Endodermal cell (in vitro differentiated cells): ENCODE results near the gene WDR20. TPM values are rescaled to one million over a fixed set of nuclear protein-coding genes. Genes with fewer than 3 reads are reported as not detected.
A peak's percentile ranks its signal among the peaks of the same experiment; 100 is the strongest.
"Not testable (repeated sequence)": the region's sequence is repeated elsewhere in the genome, so short reads cannot be mapped to it uniquely, and the experiment has no call there.

Source experiments
- DNase-seq: peaks from one replicate; pipeline ENCODE4 v3.0.0-alpha.2; 2017
- H3K27ac ChIP-seq: 2 replicates; pipeline ENCODE4 v1.5.1; 2013; ENCODE audit warnings: mild to moderate bottlenecking, low read depth, low read length, moderate library complexity
- H3K27me3 ChIP-seq: 2 replicates; pipeline ENCODE4 v1.6.1; 2013; ENCODE audit warnings: mild to moderate bottlenecking, low read length, moderate library complexity; ENCODE audit not compliant: insufficient read depth, control insufficient read depth, poor library complexity, severe bottlenecking
- H3K36me3 ChIP-seq: 2 replicates; pipeline ENCODE4 v1.7.0; 2013; ENCODE audit warnings: mild to moderate bottlenecking, low read length, moderate library complexity; ENCODE audit not compliant: control insufficient read depth, insufficient read depth
- H3K4me1 ChIP-seq: one replicate; pipeline ENCODE4 v1.7.0; 2013; ENCODE audit warnings: low read length; ENCODE audit not compliant: control insufficient read depth, insufficient read depth
- H3K4me3 ChIP-seq: 2 replicates; pipeline ENCODE4 v1.5.1; 2013; ENCODE audit warnings: mild to moderate bottlenecking, low read length, moderate library complexity
- H3K9ac ChIP-seq: 2 replicates; pipeline ENCODE4 v1.6.1; 2013; ENCODE audit warnings: mild to moderate bottlenecking, low read length, moderate library complexity; ENCODE audit not compliant: poor library complexity, severe bottlenecking; ENCODE audit errors: extremely low read depth
- H3K9me3 ChIP-seq: 2 replicates; pipeline ENCODE4 v1.6.1; 2013; ENCODE audit warnings: mild to moderate bottlenecking, low read length, moderate library complexity; ENCODE audit not compliant: control insufficient read depth
- H3K27ac Mint-ChIP-seq: 2 replicates; pipeline ENCODE4 v1.8.0; 2020; ENCODE audit warnings: mixed read lengths
- H3K27me3 Mint-ChIP-seq: 2 replicates; pipeline ENCODE4 v1.8.0; 2021; ENCODE audit warnings: mild to moderate bottlenecking, mixed read lengths; ENCODE audit not compliant: insufficient read depth
- H3K36me3 Mint-ChIP-seq: 2 replicates; pipeline ENCODE4 v1.8.0; 2020; ENCODE audit warnings: low read depth, mixed read lengths
- H3K4me1 Mint-ChIP-seq: 2 replicates; pipeline ENCODE4 v1.8.0; 2020; ENCODE audit warnings: mixed read lengths
- H3K4me3 Mint-ChIP-seq: 2 replicates; pipeline ENCODE4 v1.8.0; 2020; ENCODE audit warnings: mild to moderate bottlenecking, moderate library complexity, mixed read lengths
- H3K9me3 Mint-ChIP-seq: 2 replicates; pipeline ENCODE4 v1.8.0; 2020; ENCODE audit warnings: mild to moderate bottlenecking, mixed read lengths
- CTCF ChIP-seq: fragments of 200-600 bp; sonication (generic); conservative IDR thresholded peaks from 2 replicates; pipeline ENCODE4 v1.5.0; 2021; ENCODE audit warnings: antibody characterized with exemption, mild to moderate bottlenecking
- WGBS, 2 experiments: methylation state at CpG; one replicate each; pipeline versions ENCODE4 v1.1.5 to v1.1.7; 2013; ENCODE audit warnings: missing lambda C conversion rate in 2 of 2, mixed read lengths in 1 of 2; ENCODE audit not compliant: insufficient coverage in 1 of 2, insufficient read length in 1 of 2; 5-methylcytosine and 5-hydroxymethylcytosine counted together
- total RNA-seq, 2 donors: library from RNA; stranded (reverse); fragmentation: NEBNext Ultra II Directional in 1 of 2; extraction: Animal tissue kit (Norgen Biotek cat#: 25700) in 1 of 2; gene quantifications; 2 replicates in 1 of 2; 3 replicates in 1 of 2; pipeline ENCODE4 v1.2.1, GENCODE V29; 2021

The WDR20 gene
- total RNA-seq, 2 donors from 2014 or later, result 33.8 to 37.6 TPM

- DNase-seq, result peak; percentile 24
- H3K27me3 Mint-ChIP-seq, result no peaks in the 10 kb centered on the region
- H3K9me3 ChIP-seq, result no peaks in the 10 kb centered on the region
- H3K27ac Mint-ChIP-seq, result peak overlapping the region; percentile 16
- WGBS, 2 experiments, result 94 to 96% methylated on average over 3 to 4 of the region's 4 CpGs
- H3K27ac ChIP-seq, result no peak overlapping the region
- H3K9ac ChIP-seq, result no peak overlapping the region
- TF ChIP-seq CTCF, result no peak
- no peak overlapping the region for H3K4me3 ChIP-seq
- peaks cover 11% of the 10 kb centered on the region for H3K4me1 Mint-ChIP-seq
- H3K9me3 Mint-ChIP-seq, result no peaks in the 10 kb centered on the region
- no peaks in the 10 kb centered on the region for H3K4me1 ChIP-seq
- no peaks in the 10 kb centered on the region for H3K27me3 ChIP-seq
- H3K4me3 Mint-ChIP-seq, result no peak overlapping the region
- peaks cover 19% of the 10 kb centered on the region for H3K36me3 Mint-ChIP-seq
- H3K36me3 ChIP-seq, result peaks cover 18% of the 10 kb centered on the region
Measured at GRCh38 chr14:102164965-102165364, 25.3 kb downstream of the WDR20 start.

GRCh38 chr14:102170061-102170460 is 30.4 kb downstream of the WDR20 start:
- TF ChIP-seq CTCF, result no peak
- no peak overlapping the region for H3K9ac ChIP-seq

GRCh38 chr14:102171173-102172020 is 31.7 kb downstream of the WDR20 start:
- Histone ChIP-seq H3K9me3 (no peaks in the 10 kb centered on the region), H3K36me3 (peaks cover 19% of the 10 kb centered on the region), H3K27ac (no peak overlapping the region), H3K4me1 (no peaks in the 10 kb centered on the region), H3K4me3 (no peak overlapping the region), H3K27me3 (no peaks in the 10 kb centered on the region), H3K9ac (peak overlapping the region; percentile 22)
- TF ChIP-seq CTCF, result no peak
- H3K27me3 Mint-ChIP-seq, result no peaks in the 10 kb centered on the region
- H3K36me3 Mint-ChIP-seq, result peaks cover 28% of the 10 kb centered on the region
- WGBS, 2 experiments, result 90% methylated on average over 3 of the region's 4 CpGs; no CpG with 5 or more reads in 1 of the 2 experiments
- no peak overlapping the region for H3K4me3 Mint-ChIP-seq
- H3K4me1 Mint-ChIP-seq, result peaks cover 18% of the 10 kb centered on the region
- DNase-seq, result peak; percentile 33
- peaks cover 8% of the 10 kb centered on the region for H3K9me3 Mint-ChIP-seq
- peak overlapping the region; percentile 52 for H3K27ac Mint-ChIP-seq

More at GRCh38 chr14:102170061-102170460, 30.4 kb downstream of the WDR20 start:
- H3K27ac Mint-ChIP-seq, result no peak overlapping the region
- WGBS, 2 experiments, result 91 to 96% methylated on average over 1 of the region's 3 CpGs
- peaks cover 18% of the 10 kb centered on the region for H3K4me1 Mint-ChIP-seq
- Histone ChIP-seq H3K27me3 (no peaks in the 10 kb centered on the region), H3K9me3 (no peaks in the 10 kb centered on the region), H3K36me3 (peaks cover 19% of the 10 kb centered on the region), H3K27ac (no peak overlapping the region), H3K4me3 (no peak overlapping the region), H3K4me1 (no peaks in the 10 kb centered on the region)
- peaks cover 23% of the 10 kb centered on the region for H3K36me3 Mint-ChIP-seq
- no peaks in the 10 kb centered on the region for H3K27me3 Mint-ChIP-seq
- H3K9me3 Mint-ChIP-seq, result peaks cover 8% of the 10 kb centered on the region
- H3K4me3 Mint-ChIP-seq, result no peak overlapping the region
- no peak for DNase-seq

GRCh38 chr14:102172021-102172272 is 32.2 kb downstream of the WDR20 start:
- not testable (repeated sequence) for H3K27ac ChIP-seq, H3K4me1 ChIP-seq, H3K9me3 ChIP-seq, H3K9ac ChIP-seq, DNase-seq, H3K27me3 ChIP-seq, H3K9me3 Mint-ChIP-seq, H3K27me3 Mint-ChIP-seq, H3K4me3 ChIP-seq, H3K4me3 Mint-ChIP-seq
- peaks cover 30% of the 10 kb centered on the region for H3K36me3 Mint-ChIP-seq
- no CpG with 5 or more reads among the region's 2 CpGs for WGBS, 2 experiments
- peaks cover 19% of the 10 kb centered on the region for H3K36me3 ChIP-seq
- peaks cover 16% of the 10 kb centered on the region for H3K4me1 Mint-ChIP-seq
- peak overlapping the region; percentile 49 for H3K27ac Mint-ChIP-seq

GRCh38 chr14:102172721-102173120 is 33.0 kb downstream of the WDR20 start:
- H3K4me1 ChIP-seq, H3K4me3 Mint-ChIP-seq, DNase-seq, H3K27ac Mint-ChIP-seq, H3K9ac ChIP-seq, H3K9me3 Mint-ChIP-seq, H3K27ac ChIP-seq, H3K27me3 ChIP-seq, H3K27me3 Mint-ChIP-seq, H3K4me3 ChIP-seq, H3K9me3 ChIP-seq: not testable (repeated sequence)
- Mint-ChIP-seq H3K4me1 (peaks cover 23% of the 10 kb centered on the region), H3K36me3 (peaks cover 30% of the 10 kb centered on the region)
- peaks cover 12% of the 10 kb centered on the region for H3K36me3 ChIP-seq
- WGBS, 2 experiments, result 97 to 100% methylated on average over 3 to 12 of the region's 31 CpGs
